ENCODE data around the gene FLCN. TPM values are rescaled to one million over a fixed set of nuclear protein-coding genes. Genes with fewer than 3 reads are reported as not detected.

Gene FLCN
- total and polyA plus RNA-seq, 2 of the 13 experiments (the other 11 are each of a cell fraction or from before 2014, with no cell fraction given) = 16.6 to 24.9 TPM

DNA sequence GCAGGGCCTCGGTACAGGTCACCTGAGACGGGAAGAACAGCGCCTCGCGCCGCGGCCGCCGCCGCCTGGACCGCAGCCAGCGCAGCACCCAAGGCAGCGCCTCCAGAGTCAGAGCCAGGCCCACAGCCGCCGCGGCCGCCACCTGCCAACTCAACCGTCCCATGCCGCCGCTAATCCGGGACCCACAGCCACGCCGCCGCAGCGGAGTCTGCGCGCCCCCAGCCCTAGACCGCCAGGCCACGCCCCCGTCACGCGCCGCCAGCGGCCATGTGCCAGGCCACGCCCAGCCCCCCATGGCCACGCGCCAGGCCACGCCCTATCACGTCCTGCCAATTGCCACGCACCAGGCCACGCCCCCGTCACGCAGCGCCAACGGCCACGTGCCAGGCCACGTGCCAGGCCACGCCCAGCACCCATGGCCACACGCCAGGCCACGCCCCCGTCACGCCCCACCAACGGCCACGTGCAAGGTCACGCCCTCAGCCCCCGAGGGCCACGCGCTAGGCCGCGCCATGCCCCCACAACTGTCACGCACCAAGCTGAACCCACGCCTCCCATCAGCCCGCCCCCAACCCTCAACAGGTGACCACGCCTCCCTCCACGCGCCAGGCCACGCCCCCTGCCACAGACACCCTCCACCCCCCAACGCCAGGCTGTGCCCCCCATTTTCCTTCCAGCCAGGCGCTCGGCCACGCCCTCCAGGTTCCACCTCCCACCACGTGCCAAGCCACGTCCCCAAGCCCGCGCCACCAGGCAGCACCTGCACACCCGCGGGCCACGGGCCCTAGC lies 30.6 kb downstream of the FLCN start, which contains the start of gene PLD6 (continued):
- TF ChIP-seq NONO (IDR thresholded peaks at IDR 0.05) (no peak), NONO (CRISPR knock-in tag; conservative IDR thresholded peaks at IDR 0.05) (peak; percentile 99), MAFF (IDR thresholded peaks at IDR 0.05; ENCODE audit: low read depth, low read length) (no peak), ZNF713 (CRISPR knock-in tag; IDR thresholded peaks at IDR 0.05) (no peak), ZNF598 (CRISPR knock-in tag; IDR thresholded peaks at IDR 0.05; ENCODE audit: borderline replicate concordance) (peak; percentile 73; the same call in 1 of the 2 replicates), FOXO1 (CRISPR knock-in tag; IDR thresholded peaks at IDR 0.05) (peak; percentile 35; the same call in 1 of the 2 replicates), HMGA1 (CRISPR knock-in tag; conservative IDR thresholded peaks at IDR 0.05) (no peak), KMT2B (CRISPR knock-in tag; IDR thresholded peaks at IDR 0.05) (peak; percentile 50; the same call in 1 of the 2 replicates), ZSCAN12 (CRISPR knock-in tag; IDR thresholded peaks at IDR 0.05) (peak; percentile 75; the same call in 1 of the 2 replicates), SOX5 (CRISPR knock-in tag; IDR thresholded peaks at IDR 0.05; ENCODE audit: borderline replicate concordance) (0 out of 2 replicates have a peak, but pooled peaks have one; percentile 45), ZNF33A (CRISPR knock-in tag; IDR thresholded peaks at IDR 0.05; ENCODE audit: borderline replicate concordance) (no peak), ZNF292 (CRISPR knock-in tag; IDR thresholded peaks at IDR 0.05; ENCODE audit: borderline replicate concordance, low read depth) (peak; percentile 47; the same call in 1 of the 2 replicates), SMYD3 (CRISPR knock-in tag; IDR thresholded peaks at IDR 0.05) (no peak; the same call in 1 of the 2 replicates), ZNF546 (CRISPR knock-in tag; conservative IDR thresholded peaks at IDR 0.05) (peak; percentile 91), ZNF720 (CRISPR knock-in tag; IDR thresholded peaks at IDR 0.05) (no peak), ZFP82 (CRISPR knock-in tag; IDR thresholded peaks at IDR 0.05; ENCODE audit: borderline replicate concordance) (peak; percentile 55; the same call in 1 of the 2 replicates), LCORL (IDR thresholded peaks at IDR 0.05) (no peak), LCORL (CRISPR knock-in tag; IDR thresholded peaks at IDR 0.05) (peak; percentile 62), AGO2 (optimal IDR thresholded peaks at IDR 0.05; ENCODE audit: low read depth, low read length) (peak; percentile 1), FOXC1 (CRISPR knock-in tag; IDR thresholded peaks at IDR 0.05; ENCODE audit: borderline replicate concordance) (peak; percentile 89)
- TF ChIP-seq, protein P1, sequence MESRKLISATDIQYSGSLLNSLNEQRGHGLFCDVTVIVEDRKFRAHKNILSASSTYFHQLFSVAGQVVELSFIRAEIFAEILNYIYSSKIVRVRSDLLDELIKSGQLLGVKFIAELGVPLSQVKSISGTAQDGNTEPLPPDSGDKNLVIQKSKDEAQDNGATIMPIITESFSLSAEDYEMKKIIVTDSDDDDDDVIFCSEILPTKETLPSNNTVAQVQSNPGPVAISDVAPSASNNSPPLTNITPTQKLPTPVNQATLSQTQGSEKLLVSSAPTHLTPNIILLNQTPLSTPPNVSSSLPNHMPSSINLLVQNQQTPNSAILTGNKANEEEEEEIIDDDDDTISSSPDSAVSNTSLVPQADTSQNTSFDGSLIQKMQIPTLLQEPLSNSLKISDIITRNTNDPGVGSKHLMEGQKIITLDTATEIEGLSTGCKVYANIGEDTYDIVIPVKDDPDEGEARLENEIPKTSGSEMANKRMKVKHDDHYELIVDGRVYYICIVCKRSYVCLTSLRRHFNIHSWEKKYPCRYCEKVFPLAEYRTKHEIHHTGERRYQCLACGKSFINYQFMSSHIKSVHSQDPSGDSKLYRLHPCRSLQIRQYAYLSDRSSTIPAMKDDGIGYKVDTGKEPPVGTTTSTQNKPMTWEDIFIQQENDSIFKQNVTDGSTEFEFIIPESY (CRISPR knock-in tag; IDR thresholded peaks at IDR 0.05) = no peak; the same call in 1 of the 2 replicates
- TF ChIP-seq, protein P2, sequence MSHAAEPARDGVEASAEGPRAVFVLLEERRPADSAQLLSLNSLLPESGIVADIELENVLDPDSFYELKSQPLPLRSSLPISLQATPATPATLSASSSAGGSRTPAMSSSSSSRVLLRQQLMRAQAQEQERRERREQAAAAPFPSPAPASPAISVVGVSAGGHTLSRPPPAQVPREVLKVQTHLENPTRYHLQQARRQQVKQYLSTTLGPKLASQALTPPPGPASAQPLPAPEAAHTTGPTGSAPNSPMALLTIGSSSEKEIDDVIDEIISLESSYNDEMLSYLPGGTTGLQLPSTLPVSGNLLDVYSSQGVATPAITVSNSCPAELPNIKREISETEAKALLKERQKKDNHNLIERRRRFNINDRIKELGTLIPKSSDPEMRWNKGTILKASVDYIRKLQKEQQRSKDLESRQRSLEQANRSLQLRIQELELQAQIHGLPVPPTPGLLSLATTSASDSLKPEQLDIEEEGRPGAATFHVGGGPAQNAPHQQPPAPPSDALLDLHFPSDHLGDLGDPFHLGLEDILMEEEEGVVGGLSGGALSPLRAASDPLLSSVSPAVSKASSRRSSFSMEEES (CRISPR knock-in tag; IDR thresholded peaks at IDR 0.05) = peak; percentile 89
- TF ChIP-seq, protein P3, sequence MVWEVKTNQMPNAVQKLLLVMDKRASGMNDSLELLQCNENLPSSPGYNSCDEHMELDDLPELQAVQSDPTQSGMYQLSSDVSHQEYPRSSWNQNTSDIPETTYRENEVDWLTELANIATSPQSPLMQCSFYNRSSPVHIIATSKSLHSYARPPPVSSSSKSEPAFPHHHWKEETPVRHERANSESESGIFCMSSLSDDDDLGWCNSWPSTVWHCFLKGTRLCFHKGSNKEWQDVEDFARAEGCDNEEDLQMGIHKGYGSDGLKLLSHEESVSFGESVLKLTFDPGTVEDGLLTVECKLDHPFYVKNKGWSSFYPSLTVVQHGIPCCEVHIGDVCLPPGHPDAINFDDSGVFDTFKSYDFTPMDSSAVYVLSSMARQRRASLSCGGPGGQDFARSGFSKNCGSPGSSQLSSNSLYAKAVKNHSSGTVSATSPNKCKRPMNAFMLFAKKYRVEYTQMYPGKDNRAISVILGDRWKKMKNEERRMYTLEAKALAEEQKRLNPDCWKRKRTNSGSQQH (CRISPR knock-in tag; IDR thresholded peaks at IDR 0.05; ENCODE audit: low read depth) = peak; percentile 60; the same call in 1 of the 2 replicates
